C4-2B (cell line): ENCODE measurements around the gene DSG2.

Experiments
- CTCF ChIP-seq: fragments of 450-650 bp; conservative IDR thresholded peaks from 2 replicates; pipeline ENCODE4 v1.5.1; 2017; ENCODE audit warnings: mild to moderate bottlenecking
- ZFX ChIP-seq: fragments of 450-650 bp; IDR thresholded peaks from 2 replicates; pipeline ENCODE4 v1.6.1; 2017

DNA sequence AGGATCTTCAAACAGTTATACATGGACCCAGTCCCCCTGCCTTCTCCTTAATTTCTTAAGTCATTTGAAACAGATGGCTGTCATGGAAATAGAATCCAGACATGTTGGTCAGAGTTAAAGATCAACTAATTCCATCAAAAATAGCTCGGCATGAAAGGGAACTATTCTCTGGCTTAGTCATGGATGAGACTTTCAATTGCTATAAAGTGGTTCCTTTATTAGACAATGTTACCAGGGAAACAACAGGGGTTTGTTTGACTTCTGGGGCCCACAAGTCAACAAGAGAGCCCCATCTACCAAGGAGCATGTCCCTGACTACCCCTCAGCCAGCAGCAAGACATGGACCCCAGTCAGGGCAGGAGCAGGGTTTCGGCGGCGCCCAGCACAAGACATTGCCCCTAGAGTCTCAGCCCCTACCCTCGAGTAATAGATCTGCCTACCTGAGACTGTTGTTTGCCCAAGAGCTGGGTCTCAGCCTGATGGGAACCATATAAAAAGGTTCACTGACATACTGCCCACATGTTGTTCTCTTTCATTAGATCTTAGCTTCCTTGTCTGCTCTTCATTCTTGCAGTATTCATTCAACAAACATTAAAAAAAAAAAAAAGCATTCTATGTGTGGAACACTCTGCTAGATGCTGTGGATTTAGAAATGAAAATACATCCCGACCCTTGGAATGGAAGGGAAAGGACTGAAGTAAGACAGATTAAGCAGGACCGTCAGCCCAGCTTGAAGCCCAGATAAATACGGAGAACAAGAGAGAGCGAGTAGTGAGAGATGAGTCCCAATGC is 98.3 kb downstream of the DSG2 start:
- TF ChIP-seq CTCF, result no peak
- no peak for TF ChIP-seq ZFX
